NCI-H510A (cell line): ENCODE results near the gene ECE1.

Source experiments
- DNase-seq: peaks from one replicate; lab custom pipeline; 2025; lab: John Stamatoyannopoulos, UW

The ECE1 gene

GRCh38 chr1:21268281-21269239 is 21.7 kb downstream of the ECE1 start:
- DNase-seq, result peak; percentile 85

- no peak for DNase-seq
These were observed 22.8 kb downstream of the ECE1 start for GRCh38 chr1:21267191-21268077.

- no peak for DNase-seq
These were observed 24.0 kb downstream of the ECE1 start for GRCh38 chr1:21266119-21266774.

- DNase-seq, result no peak
These were observed 24.6 kb downstream of the ECE1 start for GRCh38 chr1:21265644-21266043.

- DNase-seq, result no peak
These were observed 25.4 kb downstream of the ECE1 start for GRCh38 chr1:21264898-21265297.

- no peak for DNase-seq
These were observed 26.5 kb downstream of the ECE1 start for GRCh38 chr1:21263653-21264225.

- no peak for DNase-seq
These were observed 27.2 kb downstream of the ECE1 start for GRCh38 chr1:21263052-21263429.

- DNase-seq, result no peak
These were observed 27.8 kb downstream of the ECE1 start for GRCh38 chr1:21262293-21263051.

- no peak for DNase-seq
These were observed 28.5 kb downstream of the ECE1 start for GRCh38 chr1:21261551-21262292.

GRCh38 chr1:21260405-21261125 is 29.7 kb downstream of the ECE1 start:
- no peak for DNase-seq

GRCh38 chr1:21259316-21260076 is 30.8 kb downstream of the ECE1 start:
- DNase-seq, result no peak

- DNase-seq, result no peak
These were observed 31.7 kb downstream of the ECE1 start for GRCh38 chr1:21258331-21259134.

- DNase-seq, result no peak
These were observed 32.7 kb downstream of the ECE1 start for GRCh38 chr1:21257431-21258135.

- DNase-seq, result no peak
These were observed 33.5 kb downstream of the ECE1 start for GRCh38 chr1:21256776-21257175.

- DNase-seq, result no peak
These were observed 34.3 kb downstream of the ECE1 start for GRCh38 chr1:21255943-21256320.

GRCh38 chr1:21255284-21255942 is 34.9 kb downstream of the ECE1 start:
- peak; percentile 68 for DNase-seq

- no peak for DNase-seq
These were observed 35.8 kb downstream of the ECE1 start for GRCh38 chr1:21254335-21254951.
